NCI-H510A (cell line): ENCODE results near the gene MON1B.
"Not testable (repeated sequence)": the region's sequence is repeated elsewhere in the genome, so short reads cannot be mapped to it uniquely, and the experiment has no call there.

ENCODE experiments used
- DNase-seq: peaks from one replicate; lab custom pipeline; 2025; lab: John Stamatoyannopoulos, UW

MON1B gene

DNA sequence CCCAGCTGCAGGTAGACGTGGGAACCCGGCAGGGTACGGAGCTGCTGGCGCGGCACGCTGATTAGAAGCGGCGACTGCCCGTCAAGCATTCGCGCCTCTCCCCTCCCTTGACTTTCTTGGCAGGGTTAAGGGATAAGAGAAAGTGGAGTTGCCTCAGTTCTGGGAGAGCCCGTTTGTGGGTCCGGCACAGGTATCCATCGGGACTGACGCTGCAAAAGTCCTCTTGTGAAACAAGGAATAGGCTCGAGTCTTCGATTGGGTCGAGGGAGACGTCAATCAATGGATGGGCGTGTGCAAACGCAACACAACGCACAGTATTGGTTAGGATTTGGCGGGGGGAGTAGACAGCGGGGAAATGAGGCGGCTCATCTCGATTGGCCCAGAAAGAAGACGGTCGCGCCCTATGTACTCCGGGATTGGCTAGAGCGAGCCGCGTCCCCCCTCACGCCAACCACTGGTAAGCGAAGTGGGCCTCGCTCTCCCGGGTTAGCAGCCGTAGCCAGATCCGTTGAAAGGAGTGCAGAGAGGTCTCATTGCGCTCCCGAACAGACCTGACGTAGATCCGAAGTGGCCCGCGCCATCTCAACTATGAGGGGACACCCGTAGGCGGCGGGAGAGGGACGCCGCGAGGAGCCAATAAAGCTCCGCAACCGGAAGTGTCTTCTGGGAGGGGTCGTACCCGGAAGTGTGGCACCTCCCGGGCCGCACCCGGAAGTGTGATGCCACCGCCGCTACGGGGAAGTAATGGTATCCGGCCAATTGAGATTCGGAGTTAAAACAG lies at the start of gene MON1B:
Gene MON1B, plus strand, starts transcription at position 713 of the 781 bp plus-strand sequence. CDS start 296 bp downstream, outside the sequence.
- peak; percentile 88 for DNase-seq

DNA sequence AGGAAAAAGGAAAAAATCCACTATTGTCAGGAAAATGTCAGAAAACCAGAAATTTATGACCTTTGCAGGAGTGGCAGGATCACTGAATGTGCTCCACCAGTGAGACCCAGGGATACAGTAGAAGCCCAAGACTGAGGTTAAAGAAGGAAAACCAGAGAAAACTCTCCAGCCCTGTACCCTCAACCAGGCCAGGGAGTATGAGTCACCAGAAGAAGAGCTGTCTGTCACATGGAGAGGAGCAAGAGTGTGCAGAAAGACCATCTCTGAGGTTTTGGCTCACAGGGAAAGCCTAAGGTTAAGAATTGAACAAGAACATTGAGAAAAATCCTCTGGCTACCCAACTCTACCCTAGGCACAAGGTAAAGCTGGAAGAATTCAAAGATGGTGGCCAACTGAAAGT lies 47.6 kb upstream of the MON1B start:
- DNase-seq = no peak

- no peak for DNase-seq
Measured at GRCh38 chr16:77148121-77148520, 42.9 kb upstream of the MON1B start.

- no peak for DNase-seq
Measured at GRCh38 chr16:77157346-77158058, 33.5 kb upstream of the MON1B start.

DNA sequence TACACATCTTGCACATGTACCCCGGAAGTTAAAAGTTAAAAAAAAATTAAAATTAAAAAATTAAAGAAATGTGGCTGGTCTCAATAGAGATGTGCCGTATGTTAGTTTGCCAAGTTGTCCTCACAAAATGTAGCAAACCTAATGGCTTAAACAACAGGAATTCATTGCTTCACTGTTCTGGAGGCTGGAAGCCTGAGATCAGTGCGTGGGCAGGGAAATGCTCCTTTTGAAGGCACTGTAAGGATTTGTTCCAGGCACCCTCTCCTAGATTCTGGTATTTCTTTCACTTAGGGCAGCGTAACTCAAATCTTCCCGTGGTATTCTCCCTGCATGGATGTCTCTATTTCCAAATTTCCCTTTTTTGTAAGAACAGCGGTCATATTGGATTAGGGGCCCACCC lies 32.7 kb upstream of the MON1B start:
- DNase-seq = no peak

DNA sequence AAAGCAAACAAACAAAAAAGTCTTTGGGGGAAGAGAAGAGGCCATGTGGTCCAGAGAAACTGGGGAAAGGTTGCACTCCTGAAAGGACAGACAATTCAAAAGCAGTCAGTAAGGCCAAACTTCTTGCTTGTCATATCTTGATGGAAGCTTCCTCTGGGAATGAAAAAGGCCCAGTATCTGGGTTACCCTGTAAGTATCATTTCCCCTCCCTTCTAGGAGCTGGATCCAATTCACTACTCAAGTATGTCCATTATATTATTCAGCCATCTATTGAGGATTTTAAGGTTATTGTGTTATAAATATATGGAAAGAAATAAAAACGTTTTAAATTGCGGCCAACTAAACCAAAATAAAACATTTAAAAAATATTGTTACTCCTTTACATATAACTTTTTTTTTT lies 26.0 kb upstream of the MON1B start:
- no peak for DNase-seq

DNA sequence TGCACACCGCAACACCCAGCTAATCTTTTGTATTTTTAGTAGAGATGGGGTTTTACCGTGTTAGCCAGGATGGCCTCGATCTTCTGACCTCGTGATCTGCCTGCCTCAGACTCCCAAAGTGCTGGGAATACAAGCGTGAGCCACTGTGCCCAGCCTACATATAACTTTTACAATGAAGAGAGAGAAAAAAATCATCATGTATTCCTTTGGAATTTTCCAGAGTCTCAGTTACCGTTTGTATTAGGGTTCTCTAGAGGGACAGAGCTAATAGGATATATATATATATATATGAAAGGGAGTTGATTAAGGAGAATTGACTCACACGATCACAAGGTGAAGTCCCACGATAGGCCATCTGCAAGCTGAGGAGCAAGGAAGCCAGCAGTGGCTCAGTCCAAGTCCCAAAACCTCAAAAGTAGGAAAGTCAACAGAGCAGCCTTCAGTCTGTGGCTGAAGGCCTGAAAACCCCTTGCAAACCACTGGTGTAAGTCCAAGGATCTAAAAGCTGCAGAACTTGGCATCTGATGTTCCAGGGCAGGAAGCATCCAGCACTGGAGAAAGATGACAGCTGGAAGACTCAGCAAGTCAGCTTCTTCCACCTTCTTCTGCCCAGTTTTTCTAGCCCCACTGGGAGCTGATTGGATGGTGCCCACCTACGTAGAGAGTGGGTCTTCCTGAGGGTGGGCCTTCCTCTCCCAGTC lies 25.3 kb upstream of the MON1B start:
- DNase-seq = not testable (repeated sequence)

DNA sequence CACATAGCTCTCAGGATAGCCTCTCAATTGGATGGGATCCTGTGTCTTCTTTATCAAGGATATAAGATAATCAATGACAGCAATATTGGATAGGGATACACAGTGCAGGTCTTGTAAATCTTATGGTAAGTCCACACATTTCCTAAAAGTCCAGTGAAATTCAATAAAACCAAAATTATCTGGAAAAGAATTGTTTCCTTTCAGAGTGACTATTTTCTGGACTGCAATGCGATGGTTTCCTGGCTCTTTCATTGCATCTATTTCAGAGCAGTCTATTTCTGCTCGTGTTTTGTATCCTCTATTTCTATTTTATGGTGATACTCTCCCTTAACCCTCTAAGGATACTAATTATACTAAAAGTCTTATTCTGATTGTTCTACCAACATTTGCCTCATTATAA lies 24.3 kb upstream of the MON1B start:
- DNase-seq = no peak

DNA sequence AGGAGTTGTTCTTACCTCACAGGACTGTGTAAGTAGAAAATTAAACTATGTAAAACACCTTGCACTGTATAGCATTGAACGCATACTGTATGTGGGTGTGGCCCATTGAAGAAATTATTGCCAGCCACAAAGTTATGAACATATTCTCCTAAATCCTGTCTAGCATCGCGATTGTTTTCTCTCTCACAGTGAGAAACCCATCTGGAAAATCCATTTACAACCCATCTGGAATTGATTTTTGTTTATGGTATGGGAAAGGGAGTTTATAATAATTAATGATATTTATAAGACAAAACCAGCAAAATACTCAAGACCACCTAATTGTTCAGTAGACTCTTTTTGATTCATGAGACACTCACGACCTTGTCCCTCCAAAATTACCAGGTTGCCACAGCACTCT lies 22.1 kb upstream of the MON1B start:
- DNase-seq = no peak

DNA sequence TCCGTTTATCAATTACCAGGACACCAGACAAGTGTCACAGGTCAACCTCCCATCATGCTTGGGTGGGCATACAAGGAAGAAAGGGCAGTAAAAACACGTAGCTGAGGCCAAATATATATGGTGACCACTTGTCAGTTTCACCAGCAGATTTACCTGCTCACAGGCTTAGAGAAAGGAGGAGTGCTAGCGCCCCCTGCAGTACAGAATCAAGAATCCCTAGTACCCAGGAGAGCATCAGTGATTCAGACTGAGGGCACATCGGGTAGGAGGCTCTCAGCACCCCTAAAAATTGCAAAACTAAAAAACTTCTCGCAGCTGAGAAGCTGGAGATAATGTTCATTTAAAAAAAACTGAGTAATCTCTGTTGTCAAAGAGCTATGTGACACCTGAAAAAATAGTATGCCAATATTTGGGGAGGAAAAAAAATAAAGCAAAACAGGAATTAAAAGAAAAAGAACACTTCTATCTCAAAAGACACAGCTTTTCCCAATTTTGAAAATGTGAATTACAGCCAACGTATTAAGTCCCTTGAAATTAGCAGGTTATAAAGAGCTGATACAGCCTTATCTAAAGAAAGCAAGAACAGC lies 21.2 kb upstream of the MON1B start:
- DNase-seq = no peak

- no peak for DNase-seq
Measured at GRCh38 chr16:77170805-77171204, 20.2 kb upstream of the MON1B start.

GRCh38 chr16:77171745-77172635 lies 19.0 kb upstream of the MON1B start:
- no peak for DNase-seq

DNA sequence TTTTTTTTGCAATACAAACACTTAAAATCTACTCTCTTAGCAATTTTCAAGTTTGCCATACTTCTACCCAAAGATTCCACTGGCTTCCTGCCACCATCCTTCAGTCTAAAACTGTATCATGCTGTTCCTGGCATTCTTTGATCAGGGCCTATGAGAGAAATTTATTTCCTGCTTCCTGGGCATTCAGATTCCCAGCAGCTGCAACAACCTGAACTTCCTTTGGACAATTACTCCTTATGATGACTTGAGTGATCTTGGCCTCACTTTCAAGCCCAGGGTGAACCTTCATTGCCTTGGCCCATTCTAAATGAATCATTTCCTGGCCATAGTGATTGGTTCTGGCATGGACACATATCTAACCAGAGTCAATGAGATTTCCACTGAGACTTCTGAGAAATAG lies 18.0 kb upstream of the MON1B start:
- DNase-seq = no peak

GRCh38 chr16:77183137-77183536 lies 7.9 kb upstream of the MON1B start:
- no peak for DNase-seq

- not testable (repeated sequence) for DNase-seq
Measured at GRCh38 chr16:77186298-77186697, 4.7 kb upstream of the MON1B start.

GRCh38 chr16:77190190-77190477 lies 856 bp upstream of the MON1B start:
- DNase-seq = no peak

- DNase-seq = no peak
Measured at GRCh38 chr16:77191259-77191969, 424 bp downstream of the MON1B start.

DNA sequence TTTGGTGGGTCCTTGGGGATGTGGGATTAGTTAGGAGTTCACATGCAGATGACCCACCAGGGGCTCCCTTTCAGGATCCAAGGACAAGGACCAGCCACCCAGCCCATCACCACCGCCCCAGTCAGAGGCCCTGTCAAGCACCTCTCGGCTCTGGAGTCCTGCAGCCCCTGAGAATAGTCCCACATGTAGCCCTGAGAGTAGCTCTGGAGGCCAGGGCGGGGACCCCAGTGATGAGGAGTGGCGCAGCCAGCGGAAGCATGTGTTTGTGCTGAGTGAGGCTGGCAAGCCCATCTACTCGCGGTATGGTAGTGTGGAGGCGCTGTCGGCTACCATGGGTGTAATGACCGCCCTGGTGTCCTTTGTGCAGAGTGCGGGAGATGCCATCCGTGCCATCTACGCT lies 2.4 kb downstream of the MON1B start:
- no peak for DNase-seq

- no peak for DNase-seq
Measured at GRCh38 chr16:77194295-77195231, 3.6 kb downstream of the MON1B start.

DNA sequence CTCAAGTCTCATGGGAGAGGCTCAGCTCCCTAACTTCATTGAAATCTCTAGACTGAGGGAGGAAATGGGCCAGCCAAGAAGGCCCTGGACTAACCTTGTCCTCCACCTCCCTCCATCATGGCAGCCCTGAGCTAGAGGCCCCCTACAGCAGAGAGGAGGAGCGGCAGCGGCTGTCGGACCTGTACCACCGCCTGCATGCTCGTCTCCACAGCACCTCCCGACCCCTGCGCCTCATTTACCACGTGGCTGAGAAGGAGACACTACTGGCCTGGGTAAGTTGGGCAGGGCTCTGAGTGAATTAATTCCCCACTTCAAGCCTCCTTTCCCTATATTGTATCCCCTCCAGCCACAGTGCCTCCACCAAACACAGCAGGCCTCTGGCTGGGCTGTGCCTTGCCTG lies 4.4 kb downstream of the MON1B start:
- no peak for DNase-seq
